Lung (tissue), 12 donors: ENCODE data around the gene SYNE1. TPM values are rescaled to one million over a fixed set of nuclear protein-coding genes. Genes with fewer than 3 reads are reported as not detected.

Experiments used
- ATAC-seq: fragments of 200-7000 bp; cut with Tn5 transposase; one replicate; pipeline ENCODE4 v1.9.1; 2020; ENCODE audit warnings: moderate number of reproducible peaks; ENCODE audit not compliant: insufficient read depth, low FRiP score
- DNase-seq, 3 donors: peaks; one replicate each; pipeline ENCODE4 v3.0.0-alpha.2; 2013 to 2017
- H3K27ac ChIP-seq, 2 donors: one replicate each; pipeline ENCODE4 v1.5.1; 2013; ENCODE audit warnings: mild to moderate bottlenecking in 2 of 2, moderate library complexity in 2 of 2, control low read depth in 1 of 2, inconsistent platforms in 1 of 2, low read depth in 1 of 2, low read length in 1 of 2
- H3K27me3 ChIP-seq, 3 donors: one replicate each; pipeline ENCODE4 v1.5.1; 2013; ENCODE audit warnings: low read length in 2 of 3; ENCODE audit not compliant: control insufficient read depth in 3 of 3, insufficient read depth in 3 of 3
- H3K36me3 ChIP-seq, 4 donors: one replicate each; pipeline ENCODE4 v1.5.1; 2013; ENCODE audit warnings: low read length in 4 of 4, mild to moderate bottlenecking in 1 of 4, moderate library complexity in 1 of 4; ENCODE audit not compliant: control insufficient read depth in 4 of 4, insufficient read depth in 4 of 4
- H3K4me1 ChIP-seq, 5 donors: one replicate each; pipeline ENCODE4 v1.5.1; 2013; ENCODE audit warnings: low read length in 5 of 5, mild to moderate bottlenecking in 2 of 5, moderate library complexity in 1 of 5; ENCODE audit not compliant: control insufficient read depth in 5 of 5, insufficient read depth in 5 of 5
- H3K4me3 ChIP-seq: one replicate; pipeline ENCODE4 v1.5.1; 2013; ENCODE audit warnings: mild to moderate bottlenecking, control low read depth, moderate library complexity
- H3K9ac ChIP-seq, 2 donors: one replicate each; pipeline ENCODE4 v1.5.1; 2013; ENCODE audit warnings: low read length in 2 of 2, control low read depth in 1 of 2; ENCODE audit not compliant: insufficient read depth in 1 of 2
- H3K9me3 ChIP-seq, 4 donors: one replicate each; pipeline ENCODE4 v1.5.1; 2013; ENCODE audit warnings: low read length in 3 of 4, mild to moderate bottlenecking in 1 of 4, moderate library complexity in 1 of 4; ENCODE audit not compliant: control insufficient read depth in 4 of 4, insufficient read depth in 3 of 4
- CTCF ChIP-seq: IDR thresholded peaks from 2 replicates; pipeline ENCODE4 v1.5.1; 2012; ENCODE audit warnings: mild to moderate bottlenecking; ENCODE audit errors: control extremely low read depth, extremely low read depth
- WGBS, 2 donors: extraction: QIAGEN DNeasy Blood & Tissue Kit; methylation state at CpG; one replicate each; pipeline ENCODE4 v1.1.7; 2013; 5-methylcytosine and 5-hydroxymethylcytosine counted together
- polyA plus RNA-seq, 2 donors: library from polyadenylated mRNA; stranded (reverse); fragments of 200-250 nt; gene quantifications; one replicate each; pipeline ENCODE4 v1.2.1, GENCODE V29; 2013
- total RNA-seq, 2 donors: library from RNA; depleted of rRNA in 1 of 2; stranded (reverse); fragments of >200 nt in 1 of 2; gene quantifications; one replicate each; pipeline ENCODE4 v1.2.1, GENCODE V29; 2014 to 2021
- donor health status: control.
- donor health status: control.
- donor health status: Bipolar disorder and iron deficiency.
- donor health status: healthy.
- donor health status: DM: yes; HTN: yes; CAD: no.

Gene SYNE1
- total and polyA plus RNA-seq, 4 donors = 26.4 to 352 (median 131) TPM

GRCh38 chr6:152435816-152436215, 201.3 kb downstream of the SYNE1 start:
- Histone ChIP-seq H3K36me3 (peaks cover 0 to 2% (median 1%) of the 10 kb centered on the region in 4 donors), H3K9me3 (no peaks in the 10 kb centered on the region), H3K4me3 (no peak overlapping the region), H3K27me3 (no peaks in the 10 kb centered on the region), H3K27ac (no peak overlapping the region), H3K4me1 (no peaks in the 10 kb centered on the region), H3K9ac (no peak overlapping the region)
- no peak for TF ChIP-seq CTCF
- DNase-seq = no peak
- no peak for ATAC-seq
- WGBS, 2 donors = 91 to 94% methylated on average over 3 of the region's 3 CpGs

- Histone ChIP-seq H3K36me3 (peaks cover 0 to 2% (median 1%) of the 10 kb centered on the region in 4 donors), H3K9ac (no peak overlapping the region), H3K4me3 (no peak overlapping the region), H3K4me1 (no peaks in the 10 kb centered on the region), H3K27ac (no peak overlapping the region), H3K9me3 (no peaks in the 10 kb centered on the region), H3K27me3 (no peaks in the 10 kb centered on the region)
- ATAC-seq (no peak), DNase-seq (no peak)
- 83 to 87% methylated on average over 2 of the region's 2 CpGs for WGBS, 2 donors
- no peak for TF ChIP-seq CTCF
These were observed 204.4 kb downstream of the SYNE1 start for GRCh38 chr6:152432758-152433157.

GRCh38 chr6:152428126-152428525, 209.0 kb downstream of the SYNE1 start:
- Histone ChIP-seq H3K4me1 (no peaks in the 10 kb centered on the region), H3K4me3 (no peak overlapping the region), H3K9me3 (no peaks in the 10 kb centered on the region), H3K27ac (no peak overlapping the region), H3K36me3 (peaks cover 0 to 3% (median 0%) of the 10 kb centered on the region in 4 donors), H3K27me3 (no peaks in the 10 kb centered on the region), H3K9ac (no peak overlapping the region)
- no peak for DNase-seq
- TF ChIP-seq CTCF = no peak
- no peak for ATAC-seq
- WGBS, 2 donors = 76 to 80% methylated on average over 11 of the region's 11 CpGs

- WGBS, 2 donors = 83 to 86% methylated on average over 6 of the region's 6 CpGs
- ATAC-seq = no peak
These were observed 210.9 kb downstream of the SYNE1 start for GRCh38 chr6:152426276-152426675.

More at GRCh38 chr6:152426276-152426675, 210.9 kb downstream of the SYNE1 start:
- Histone ChIP-seq H3K27ac (no peak overlapping the region), H3K9ac (no peak overlapping the region), H3K4me3 (no peak overlapping the region), H3K4me1 (no peaks in the 10 kb centered on the region), H3K9me3 (no peaks in the 10 kb centered on the region), H3K27me3 (no peaks in the 10 kb centered on the region), H3K36me3 (peaks cover 0 to 3% (median 0%) of the 10 kb centered on the region in 4 donors)
- DNase-seq = no peak
- no peak for TF ChIP-seq CTCF
